ENCODE results near the gene ADRA2B. TPM values are rescaled to one million over a fixed set of nuclear protein-coding genes. Genes with fewer than 3 reads are reported as not detected.
"Not testable (repeated sequence)": the region's sequence is repeated elsewhere in the genome, so short reads cannot be mapped to it uniquely, and the experiment has no call there.

The ADRA2B gene
- total RNA-seq, 1 donor from 2014 or later, result not detected

DNA sequence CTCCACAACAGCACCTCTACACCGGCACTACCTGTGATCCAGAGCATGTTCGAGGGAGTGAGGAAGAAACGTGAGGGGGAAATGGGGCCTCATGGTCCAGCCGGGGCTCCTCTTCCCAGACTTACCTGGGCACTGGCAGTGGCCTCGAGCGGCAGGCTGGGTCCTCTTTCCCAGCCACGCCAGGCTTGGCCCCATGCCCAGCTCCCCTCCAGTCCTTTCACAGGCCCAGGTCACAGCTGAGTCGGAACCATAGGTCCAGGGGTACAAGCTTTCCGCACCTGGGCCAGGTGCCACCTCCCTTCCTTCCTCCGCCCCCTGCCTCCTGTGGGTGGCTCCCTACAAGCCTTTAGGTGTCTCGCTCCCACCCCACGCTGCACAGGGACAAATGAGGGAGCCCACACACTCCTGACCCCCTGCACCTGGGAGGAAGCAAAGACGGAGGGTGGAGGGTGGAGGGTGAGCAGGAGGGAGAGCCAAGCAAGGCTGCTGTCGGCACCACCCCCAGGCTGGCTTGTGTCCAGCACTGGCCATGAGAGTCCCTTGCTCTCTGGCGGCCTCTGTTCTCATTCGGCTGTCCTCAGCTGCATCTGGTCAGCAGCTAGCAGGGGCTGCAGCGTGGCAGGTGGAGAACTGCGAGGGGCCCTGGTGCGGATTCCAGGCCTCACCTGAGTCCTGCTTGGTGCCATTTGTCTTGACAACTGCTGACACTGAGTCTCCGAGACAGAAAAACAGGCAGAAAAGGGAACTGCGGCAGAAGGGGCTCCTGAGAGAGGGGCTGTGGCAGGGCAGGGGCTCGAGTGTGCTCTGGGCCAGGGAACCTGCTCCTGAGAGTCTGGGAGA lies 26.8 kb downstream of the ADRA2B start:
- DNase-seq (ENCODE audit: low read depth) (no peak), FAIRE-seq (no peak)
- TF ChIP-seq, protein P1, sequence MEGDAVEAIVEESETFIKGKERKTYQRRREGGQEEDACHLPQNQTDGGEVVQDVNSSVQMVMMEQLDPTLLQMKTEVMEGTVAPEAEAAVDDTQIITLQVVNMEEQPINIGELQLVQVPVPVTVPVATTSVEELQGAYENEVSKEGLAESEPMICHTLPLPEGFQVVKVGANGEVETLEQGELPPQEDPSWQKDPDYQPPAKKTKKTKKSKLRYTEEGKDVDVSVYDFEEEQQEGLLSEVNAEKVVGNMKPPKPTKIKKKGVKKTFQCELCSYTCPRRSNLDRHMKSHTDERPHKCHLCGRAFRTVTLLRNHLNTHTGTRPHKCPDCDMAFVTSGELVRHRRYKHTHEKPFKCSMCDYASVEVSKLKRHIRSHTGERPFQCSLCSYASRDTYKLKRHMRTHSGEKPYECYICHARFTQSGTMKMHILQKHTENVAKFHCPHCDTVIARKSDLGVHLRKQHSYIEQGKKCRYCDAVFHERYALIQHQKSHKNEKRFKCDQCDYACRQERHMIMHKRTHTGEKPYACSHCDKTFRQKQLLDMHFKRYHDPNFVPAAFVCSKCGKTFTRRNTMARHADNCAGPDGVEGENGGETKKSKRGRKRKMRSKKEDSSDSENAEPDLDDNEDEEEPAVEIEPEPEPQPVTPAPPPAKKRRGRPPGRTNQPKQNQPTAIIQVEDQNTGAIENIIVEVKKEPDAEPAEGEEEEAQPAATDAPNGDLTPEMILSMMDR (IDR thresholded peaks at IDR 0.05; ENCODE audit: insufficient read depth, low read length, severe bottlenecking), result no peak
- H3K4me3 ChIP-seq (ENCODE audit: low read depth, low read length), result no peak overlapping the region
- peaks cover 11% of the 10 kb centered on the region for H3K27me3 ChIP-seq (ENCODE audit: control insufficient read depth, insufficient read depth, low read length)
- no peaks in the 10 kb centered on the region for H3K36me3 ChIP-seq (ENCODE audit: control insufficient read depth, insufficient read depth, low read length)

DNA sequence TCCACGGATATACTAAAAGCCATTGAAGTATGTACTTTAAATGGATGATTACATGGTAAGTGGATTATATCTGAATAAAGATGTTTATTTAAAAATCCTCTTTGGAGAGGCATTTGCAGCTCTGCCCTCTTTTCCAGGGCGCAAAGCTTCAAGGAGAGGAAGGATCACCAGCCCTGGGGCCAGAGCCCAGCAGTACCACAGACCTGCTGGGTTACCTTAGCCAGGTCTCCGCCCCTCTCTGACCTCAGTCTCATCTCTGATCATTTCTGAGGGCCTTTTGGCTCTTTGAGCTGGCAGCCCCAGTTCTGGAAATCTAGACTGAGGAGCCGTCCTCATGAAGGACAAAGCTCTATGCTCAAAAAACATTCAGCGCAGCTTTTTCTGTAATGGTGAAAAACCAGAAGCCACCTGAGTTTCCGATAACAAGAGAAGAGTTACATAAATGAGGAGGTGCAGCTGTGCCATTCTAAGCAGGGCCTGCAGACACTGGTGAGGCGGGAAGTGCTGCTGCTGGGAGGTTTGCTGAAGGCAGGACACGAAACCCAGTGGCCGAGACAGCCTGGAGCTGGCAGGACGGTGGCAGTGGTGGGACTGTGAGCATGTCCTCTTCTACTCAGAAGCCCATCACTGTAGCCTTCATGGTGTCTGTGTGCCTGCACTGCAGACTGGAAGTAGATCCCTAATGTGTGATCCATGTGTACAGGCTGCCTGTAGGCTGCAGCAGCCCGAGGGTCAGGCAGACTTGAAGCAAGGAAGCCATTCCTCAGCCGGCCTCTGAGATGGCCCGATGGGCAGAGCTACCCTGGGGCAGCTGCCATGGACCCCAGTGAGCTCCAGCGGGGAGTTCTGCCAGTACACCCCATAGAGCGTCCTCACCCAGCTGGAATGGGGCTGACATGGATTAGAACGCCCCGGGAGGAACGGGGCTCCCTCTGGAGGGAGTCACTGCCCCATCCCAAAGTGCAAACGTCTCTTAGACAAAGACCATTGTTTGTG lies 27.7 kb downstream of the ADRA2B start:
- TF ChIP-seq, protein P1 (IDR thresholded peaks at IDR 0.05; ENCODE audit: insufficient read depth, low read length, severe bottlenecking), result no peak
- DNase-seq (ENCODE audit: low read depth), result no peak
- Histone ChIP-seq H3K36me3 (ENCODE audit: control insufficient read depth, insufficient read depth, low read length) (no peaks in the 10 kb centered on the region), H3K4me3 (ENCODE audit: low read depth, low read length) (no peak overlapping the region), H3K27me3 (ENCODE audit: control insufficient read depth, insufficient read depth, low read length) (peaks cover 9% of the 10 kb centered on the region)
- no peak for FAIRE-seq

DNA sequence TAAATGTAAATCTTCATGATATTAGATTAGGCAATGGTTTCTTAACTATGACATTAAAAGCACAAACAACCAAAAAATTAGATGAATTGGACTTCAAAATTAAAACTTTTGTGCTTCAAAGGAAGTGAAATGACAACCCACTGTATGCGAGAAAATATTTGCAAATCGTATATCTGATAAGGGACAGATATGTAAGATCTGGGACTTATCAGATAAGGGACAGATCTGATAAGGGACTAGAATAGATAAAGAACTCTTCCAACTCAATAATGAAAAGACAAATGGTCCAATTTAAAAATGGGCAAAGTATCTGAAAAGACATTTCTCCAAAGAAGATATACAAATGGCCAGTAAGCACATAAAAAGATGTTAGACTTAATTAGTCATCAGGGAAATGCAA lies 29.2 kb downstream of the ADRA2B start:
- no peak overlapping the region for H3K4me3 ChIP-seq (ENCODE audit: low read depth, low read length)
- TF ChIP-seq, protein P1 (IDR thresholded peaks at IDR 0.05; ENCODE audit: insufficient read depth, low read length, severe bottlenecking), result no peak
- peaks cover 8% of the 10 kb centered on the region for H3K27me3 ChIP-seq (ENCODE audit: control insufficient read depth, insufficient read depth, low read length)
- H3K36me3 ChIP-seq (ENCODE audit: control insufficient read depth, insufficient read depth, low read length), result no peaks in the 10 kb centered on the region
- no peak for DNase-seq (ENCODE audit: low read depth)
- FAIRE-seq, result no peak

DNA sequence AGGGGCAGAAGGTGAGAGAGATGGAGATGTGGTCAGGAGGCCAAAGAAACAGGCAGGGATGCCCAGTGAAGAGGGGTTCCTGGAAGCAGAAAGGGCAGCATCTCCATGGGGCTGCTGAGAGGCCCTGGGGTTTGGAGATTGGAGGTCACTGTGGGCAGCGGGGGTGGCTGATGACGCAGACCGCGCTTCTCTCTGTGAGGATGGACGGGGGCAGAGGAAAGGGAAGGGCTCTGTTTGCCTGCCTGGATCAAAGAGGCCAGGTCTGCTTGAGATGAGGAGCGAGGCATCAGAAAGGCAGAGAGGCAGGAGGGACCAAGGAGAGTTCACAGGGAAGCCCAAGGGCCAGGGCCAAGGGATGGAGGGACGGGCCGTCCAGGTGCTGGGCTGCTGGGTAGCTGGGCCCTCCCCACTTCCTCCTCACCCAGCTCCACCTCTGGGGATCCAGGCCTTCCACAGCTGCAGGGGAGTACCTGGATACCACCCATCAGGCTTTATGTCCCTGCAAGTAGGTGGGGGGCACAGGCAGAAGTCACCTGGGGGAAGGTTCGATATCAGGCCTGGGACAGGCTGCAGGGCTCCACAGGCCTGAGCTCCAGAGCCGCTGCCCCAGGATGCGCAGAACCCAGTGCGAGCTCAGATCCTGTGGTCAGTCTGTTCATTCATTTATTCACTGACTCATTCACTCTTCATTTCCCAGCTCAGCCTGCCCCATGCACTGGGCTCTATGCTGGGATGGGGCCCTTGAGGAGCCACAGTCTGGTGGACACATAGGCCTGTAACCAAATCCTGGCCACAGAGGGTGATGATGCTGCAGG lies 30.6 kb downstream of the ADRA2B start:
- H3K27me3 ChIP-seq (ENCODE audit: control insufficient read depth, insufficient read depth, low read length), result peaks cover 2% of the 10 kb centered on the region
- no peak for FAIRE-seq
- H3K4me3 ChIP-seq (ENCODE audit: low read depth, low read length), result no peak overlapping the region
- DNase-seq (ENCODE audit: low read depth), result no peak
- H3K36me3 ChIP-seq (ENCODE audit: control insufficient read depth, insufficient read depth, low read length), result no peaks in the 10 kb centered on the region
- TF ChIP-seq, protein P1 (IDR thresholded peaks at IDR 0.05; ENCODE audit: insufficient read depth, low read length, severe bottlenecking), result no peak

DNA sequence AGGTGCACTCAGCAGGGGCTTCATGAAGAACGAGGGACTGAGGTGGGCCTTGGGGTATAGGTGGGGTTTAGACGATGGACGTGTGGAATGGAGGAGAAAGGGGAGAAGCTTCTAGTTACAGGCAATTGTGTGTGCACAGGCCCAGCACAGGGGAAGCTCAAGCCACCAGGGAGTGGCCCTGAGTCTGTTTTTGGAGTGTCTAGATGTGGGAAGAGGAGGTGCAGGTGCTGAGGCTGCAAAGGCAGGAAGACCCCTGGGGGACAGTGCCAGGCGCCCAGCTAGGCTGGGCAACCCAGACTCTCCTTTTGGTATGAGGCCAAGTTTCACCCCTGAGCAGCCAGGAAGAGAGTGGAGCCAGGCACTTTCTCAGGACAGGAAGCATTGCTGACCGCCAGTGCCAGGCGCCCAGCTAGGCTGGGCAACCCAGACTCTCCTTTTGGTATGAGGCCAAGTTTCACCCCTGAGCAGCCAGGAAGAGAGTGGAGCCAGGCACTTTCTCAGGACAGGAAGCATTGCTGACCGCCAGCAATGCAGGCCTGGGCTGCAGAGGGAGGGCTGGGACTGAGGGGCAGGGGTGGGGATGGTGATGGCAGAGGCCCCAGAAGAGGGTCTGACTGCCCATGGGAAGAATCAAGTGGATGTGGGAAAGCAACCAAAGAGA lies 31.4 kb downstream of the ADRA2B start:
- not testable (repeated sequence) for FAIRE-seq; H3K27me3 ChIP-seq (ENCODE audit: control insufficient read depth, insufficient read depth, low read length); H3K4me3 ChIP-seq (ENCODE audit: low read depth, low read length); H3K36me3 ChIP-seq (ENCODE audit: control insufficient read depth, insufficient read depth, low read length); DNase-seq (ENCODE audit: low read depth)

Measured in bronchial epithelial cell (primary cell).